ENCODE results near the gene LAMA3.

- TF ChIP-seq ZNF274 (IDR thresholded peaks at IDR 0.05; ENCODE audit: low read depth, low read length) = no peak
- TF ChIP-seq POLR2A (IDR thresholded peaks at IDR 0.05; ENCODE audit: borderline replicate concordance, extremely low read depth, insufficient read depth, insufficient read length) = no peak
- no peak for TF ChIP-seq RAD21 (IDR thresholded peaks at IDR 0.05; ENCODE audit: low read depth)
- no peak for TF ChIP-seq CTCF (IDR thresholded peaks at IDR 0.05 in 2 of 3, conservative IDR thresholded peaks at IDR 0.05 in 1 of 3; ENCODE audit: borderline replicate concordance in 1 of 3, insufficient read depth in 1 of 3, low read depth in 2 of 3, low read length in 2 of 3)
- TF ChIP-seq, protein P1, sequence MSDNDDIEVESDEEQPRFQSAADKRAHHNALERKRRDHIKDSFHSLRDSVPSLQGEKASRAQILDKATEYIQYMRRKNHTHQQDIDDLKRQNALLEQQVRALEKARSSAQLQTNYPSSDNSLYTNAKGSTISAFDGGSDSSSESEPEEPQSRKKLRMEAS (IDR thresholded peaks at IDR 0.05) = no peak
- TF ChIP-seq ELF1 (IDR thresholded peaks at IDR 0.05; ENCODE audit: borderline replicate concordance, low read depth) = no peak
- no peak for TF ChIP-seq SP1 (IDR thresholded peaks at IDR 0.05; ENCODE audit: low read depth)
- TF ChIP-seq POLR2AphosphoS5 (IDR thresholded peaks at IDR 0.05; ENCODE audit: low read depth, low read length) = no peak
- no peak for TF ChIP-seq EGR1 (IDR thresholded peaks at IDR 0.05; ENCODE audit: low read depth)
- no peak for TF ChIP-seq EZH2 (IDR thresholded peaks at IDR 0.05)
- TF ChIP-seq ATF3 (IDR thresholded peaks at IDR 0.05) = no peak
- TF ChIP-seq SIN3A (IDR thresholded peaks at IDR 0.05; ENCODE audit: low read depth) = no peak
Observed at GRCh38 chr18:23870676-23871380, 181.6 kb downstream of the LAMA3 start.

All from HCT116 (cell line).